GM23248 (cell line): Measurements from ENCODE around the gene MTCL1.

Experiments
- EZH2 ChIP-seq: fragments of 200-600 bp; sonication (generic); IDR thresholded peaks from 2 replicates; pipeline ENCODE4 v1.6.1; 2018; ENCODE audit warnings: antibody characterized with exemption, mild to moderate bottlenecking; ENCODE audit not compliant: insufficient read depth, poor library complexity, severe bottlenecking
- EZH2phosphoT487 ChIP-seq: fragments of 200-600 bp; sonication (generic); IDR thresholded peaks from 2 replicates; pipeline ENCODE4 v1.6.1; 2018; ENCODE audit warnings: antibody characterized with exemption, moderate library complexity, mild to moderate bottlenecking, low read depth; ENCODE audit not compliant: insufficient read depth

DNA sequence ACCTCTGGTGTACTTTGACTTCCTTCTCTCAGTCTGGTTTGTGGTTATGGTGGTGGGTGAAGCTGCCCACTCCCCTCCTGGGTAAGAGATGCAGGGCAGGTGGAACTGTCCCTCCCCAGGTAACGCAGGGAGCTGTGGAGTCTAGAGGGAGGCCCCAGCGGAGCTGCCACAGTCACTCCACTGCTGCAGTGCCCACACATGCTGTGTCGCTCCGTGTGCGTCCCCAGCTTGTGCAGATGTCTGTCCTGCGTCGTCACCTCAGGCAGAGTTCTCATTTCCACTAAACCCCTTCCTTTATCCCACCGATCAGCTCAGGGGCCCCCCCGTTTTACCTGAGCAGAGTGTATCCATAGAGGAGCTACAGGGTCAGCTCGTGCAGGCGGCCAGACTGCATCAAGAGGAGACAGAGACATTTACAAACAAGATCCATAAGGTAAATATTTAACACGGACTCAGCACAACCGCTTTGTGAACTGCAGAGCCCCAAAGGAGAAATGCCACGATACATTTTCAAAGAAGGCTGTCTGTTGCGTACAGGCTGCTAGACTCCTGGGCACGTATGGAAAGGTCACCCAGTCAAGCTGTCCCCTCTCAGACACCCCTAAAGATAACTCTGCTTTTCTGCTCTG, 87.4 kb downstream of the MTCL1 start:
- TF ChIP-seq EZH2: no peak
- no peak for TF ChIP-seq EZH2phosphoT487
